SH-SY5Y (cell line): ENCODE data around the gene JTB.

Experiments
- GATA2 ChIP-seq: IDR thresholded peaks from 2 replicates; pipeline ENCODE4 v1.6.1; 2011; ENCODE audit warnings: mild to moderate bottlenecking, low read depth, low read length
- GATA3 ChIP-seq: IDR thresholded peaks from 2 replicates; pipeline ENCODE4 v1.6.1; 2011; ENCODE audit warnings: low read depth, mild to moderate bottlenecking, low read length, moderate library complexity

DNA sequence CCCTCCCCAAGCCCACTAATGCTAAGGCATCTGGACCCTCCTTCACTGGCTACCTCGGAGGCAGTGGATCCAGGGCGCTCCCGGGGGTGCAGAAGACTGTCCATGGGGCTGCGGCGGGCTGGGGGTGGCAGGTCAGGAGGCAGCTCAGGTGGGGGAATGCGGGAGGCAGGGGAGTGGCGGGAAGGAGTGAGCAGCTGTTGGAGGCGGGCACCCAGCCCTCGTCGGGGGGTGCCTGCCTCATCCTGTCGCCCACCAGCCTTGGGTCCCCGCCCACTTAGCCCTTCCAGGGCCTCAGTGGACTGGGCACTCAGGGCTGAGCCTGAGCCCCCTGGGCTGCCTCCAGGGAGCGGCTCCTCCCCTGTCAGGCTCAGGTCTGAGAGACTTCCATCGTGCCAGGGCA, 44.0 kb downstream of the JTB start:
- TF ChIP-seq GATA3 (no peak), GATA2 (no peak)
